DOHH2 (cell line): ENCODE measurements around the gene RHBDF2.

Experiments used
- H3F3A ChIP-seq: fragments of 200-600 bp; sonication (generic), shearing (Covaris generic); 2 replicates; pipeline ENCODE4 v1.6.0; 2016; ENCODE audit warnings: antibody characterized with exemption, mild to moderate bottlenecking; ENCODE audit not compliant: control insufficient read depth, insufficient read depth
- H3K27ac ChIP-seq: fragments of 200-600 bp; sonication (generic); 2 replicates; pipeline ENCODE4 v1.5.1; 2014; ENCODE audit warnings: low read depth, mild to moderate bottlenecking, low read length, moderate library complexity
- H3K27me3 ChIP-seq: fragments of 200-600 bp; sonication (generic); 2 replicates; pipeline ENCODE4 v1.6.1; 2014; ENCODE audit warnings: mild to moderate bottlenecking, low read length, mixed read lengths; ENCODE audit not compliant: control insufficient read depth
- H3K36me3 ChIP-seq: fragments of 200-600 bp; sonication (generic); 2 replicates; pipeline ENCODE4 v1.6.1; 2014; ENCODE audit warnings: mild to moderate bottlenecking, low read length, moderate library complexity, mixed read lengths; ENCODE audit not compliant: control insufficient read depth
- H3K4me1 ChIP-seq: fragments of 200-600 bp; sonication (generic); 2 replicates; pipeline ENCODE4 v1.6.1; 2014; ENCODE audit warnings: mild to moderate bottlenecking, low read length, mixed read lengths; ENCODE audit not compliant: control insufficient read depth
- H3K4me2 ChIP-seq: fragments of 200-600 bp; sonication (generic); 2 replicates; pipeline ENCODE4 v1.6.0; 2014; ENCODE audit warnings: mild to moderate bottlenecking, low read length, moderate library complexity
- H3K4me3 ChIP-seq: fragments of 200-600 bp; sonication (generic); 2 replicates; pipeline ENCODE4 v1.5.1; 2014; ENCODE audit warnings: mild to moderate bottlenecking, low read length, mixed read lengths
- H3K79me2 ChIP-seq: fragments of 200-600 bp; sonication (generic); 2 replicates; pipeline ENCODE4 v1.6.1; 2014; ENCODE audit warnings: mild to moderate bottlenecking, low read length, mixed read lengths; ENCODE audit not compliant: control insufficient read depth
- H3K9me2 ChIP-seq: fragments of 200-600 bp; sonication (generic); replicated peaks from 2 replicates; pipeline ENCODE4 v1.6.1; 2014; ENCODE audit warnings: mild to moderate bottlenecking, low read length, mixed read lengths; ENCODE audit not compliant: control insufficient read depth
- H3K9me3 ChIP-seq: fragments of 200-600 bp; sonication (generic); 2 replicates; pipeline ENCODE4 v1.6.1; 2014; ENCODE audit warnings: antibody characterized with exemption, low read length, mixed read lengths; ENCODE audit not compliant: control insufficient read depth, insufficient read depth
- H4K20me1 ChIP-seq: fragments of 200-600 bp; sonication (generic); 2 replicates; pipeline ENCODE4 v1.6.0; 2014; ENCODE audit warnings: low read depth, mild to moderate bottlenecking, antibody characterized with exemption, low read length, moderate library complexity; ENCODE audit not compliant: control insufficient read depth, insufficient read depth
- EZH2phosphoT487 ChIP-seq: fragments of 200-600 bp; sonication (generic); IDR thresholded peaks from 2 replicates; pipeline ENCODE4 v1.6.1; 2017; ENCODE audit warnings: borderline replicate concordance, mild to moderate bottlenecking, antibody characterized with exemption, low read length, moderate library complexity, mixed read lengths
- TF ChIP-seq, protein P1 (sequence below): fragments of 200-600 bp; sonication (generic); IDR thresholded peaks from one replicate; pipeline ENCODE4 v1.5.1; 2014; ENCODE audit warnings: antibody characterized with exemption, mild to moderate bottlenecking, low read depth, low read length; ENCODE audit not compliant: poor library complexity, severe bottlenecking

The RHBDF2 gene

DNA sequence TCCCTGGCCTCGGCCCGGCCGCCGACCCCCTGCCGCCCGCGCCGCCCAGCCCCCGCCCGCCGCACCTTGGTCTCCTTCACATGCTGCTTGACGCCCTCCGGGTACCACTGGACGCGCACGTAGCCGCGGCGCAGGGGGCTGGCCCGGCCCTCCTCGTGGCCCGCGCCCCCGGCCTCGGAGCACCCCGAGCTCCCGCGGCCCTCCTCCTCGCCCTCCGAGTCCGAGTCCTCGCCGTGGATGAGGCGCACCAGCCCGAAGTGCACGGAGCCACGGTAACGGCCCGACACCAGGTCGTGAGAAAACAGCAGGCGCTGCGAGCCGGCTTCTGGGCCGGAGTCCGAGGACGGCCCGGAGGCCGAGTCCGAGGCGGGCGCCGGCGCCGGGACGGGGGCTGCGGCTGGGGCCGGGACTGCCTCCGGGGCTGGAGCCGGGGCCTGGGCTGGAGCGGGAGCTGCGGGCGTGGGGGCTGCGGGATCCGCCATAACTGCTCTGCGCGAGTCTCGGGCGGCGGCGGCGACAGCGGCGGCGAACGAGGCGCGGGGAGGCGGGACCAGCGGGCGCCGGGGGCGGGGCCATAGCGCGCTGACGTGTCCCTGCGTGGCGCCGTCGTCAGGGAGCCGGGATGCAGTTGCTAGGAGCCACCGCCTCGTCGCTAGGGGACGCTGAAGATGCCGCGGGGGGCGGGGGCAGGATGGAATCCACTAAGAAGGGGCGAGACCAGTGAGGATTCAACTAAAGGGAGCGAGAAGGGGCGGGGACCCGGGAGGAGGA lies 48.4 kb downstream of the RHBDF2 start, which contains the start of gene UBE2O:
TSS of gene UBE2O (minus strand) at position 493 of the 771 bp plus-strand sequence. CDS start at position 482, 11 bp downstream.
- H3K27ac ChIP-seq: no peak within 1 kb of the TSS
- peaks cover 4% of the 10 kb centered on the region; the same call in 1 of the 2 replicates for H3F3A ChIP-seq
- H3K36me3 ChIP-seq: peaks cover 11% of the 10 kb centered on the region
- peaks cover 30% of the 10 kb centered on the region for H4K20me1 ChIP-seq
- H3K79me2 ChIP-seq: peaks cover 51% of the 10 kb centered on the region
- peak within 1 kb of the TSS; percentile 91 for H3K4me3 ChIP-seq
- H3K4me2 ChIP-seq: peak within 1 kb of the TSS; percentile 99
- H3K9me2 ChIP-seq: no peaks in the 10 kb centered on the region
- no peaks in the 10 kb centered on the region for H3K27me3 ChIP-seq
- no peaks in the 10 kb centered on the region for H3K9me3 ChIP-seq
- TF ChIP-seq, protein P1, sequence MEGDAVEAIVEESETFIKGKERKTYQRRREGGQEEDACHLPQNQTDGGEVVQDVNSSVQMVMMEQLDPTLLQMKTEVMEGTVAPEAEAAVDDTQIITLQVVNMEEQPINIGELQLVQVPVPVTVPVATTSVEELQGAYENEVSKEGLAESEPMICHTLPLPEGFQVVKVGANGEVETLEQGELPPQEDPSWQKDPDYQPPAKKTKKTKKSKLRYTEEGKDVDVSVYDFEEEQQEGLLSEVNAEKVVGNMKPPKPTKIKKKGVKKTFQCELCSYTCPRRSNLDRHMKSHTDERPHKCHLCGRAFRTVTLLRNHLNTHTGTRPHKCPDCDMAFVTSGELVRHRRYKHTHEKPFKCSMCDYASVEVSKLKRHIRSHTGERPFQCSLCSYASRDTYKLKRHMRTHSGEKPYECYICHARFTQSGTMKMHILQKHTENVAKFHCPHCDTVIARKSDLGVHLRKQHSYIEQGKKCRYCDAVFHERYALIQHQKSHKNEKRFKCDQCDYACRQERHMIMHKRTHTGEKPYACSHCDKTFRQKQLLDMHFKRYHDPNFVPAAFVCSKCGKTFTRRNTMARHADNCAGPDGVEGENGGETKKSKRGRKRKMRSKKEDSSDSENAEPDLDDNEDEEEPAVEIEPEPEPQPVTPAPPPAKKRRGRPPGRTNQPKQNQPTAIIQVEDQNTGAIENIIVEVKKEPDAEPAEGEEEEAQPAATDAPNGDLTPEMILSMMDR: peak; percentile 65
- TF ChIP-seq EZH2phosphoT487: no peak
- H3K4me1 ChIP-seq: peaks cover 41% of the 10 kb centered on the region

DNA sequence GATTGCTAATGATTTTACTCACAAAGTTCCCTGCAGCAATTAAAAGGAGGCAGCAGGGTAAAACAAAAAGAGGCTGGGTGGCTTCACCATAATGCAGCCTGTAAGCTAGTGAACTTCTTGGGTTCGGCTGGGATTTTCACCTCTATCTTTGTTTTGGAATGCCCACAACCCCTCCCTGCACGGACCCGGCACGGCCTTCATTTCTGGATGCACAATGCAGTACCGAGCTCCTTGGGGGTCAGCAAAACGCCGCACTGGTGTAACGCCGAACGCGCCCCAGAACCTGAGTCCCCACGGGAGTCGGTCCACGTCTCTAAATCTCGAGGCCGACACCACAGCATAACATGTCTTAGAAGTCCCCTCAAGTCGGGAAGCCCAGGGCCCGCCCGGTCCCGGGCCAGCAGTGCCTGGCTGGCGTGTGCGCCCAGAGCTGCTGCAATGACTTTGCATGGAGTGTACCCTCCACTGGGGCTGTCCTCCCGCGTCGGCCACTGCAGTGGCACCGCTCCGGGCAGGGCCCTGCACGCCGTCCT lies 49.0 kb downstream of the RHBDF2 start:
- H4K20me1 ChIP-seq: peaks cover 33% of the 10 kb centered on the region
- H3K27ac ChIP-seq: no peak overlapping the region
- peaks cover 11% of the 10 kb centered on the region for H3K36me3 ChIP-seq
- peaks cover 47% of the 10 kb centered on the region for H3K4me1 ChIP-seq
- H3K4me2 ChIP-seq: peak overlapping the region; percentile 99
- TF ChIP-seq, protein P1: no peak
- TF ChIP-seq EZH2phosphoT487: no peak
- H3K4me3 ChIP-seq: peak overlapping the region; percentile 91
- H3K27me3 ChIP-seq: no peaks in the 10 kb centered on the region
- peaks cover 57% of the 10 kb centered on the region for H3K79me2 ChIP-seq
- no peaks in the 10 kb centered on the region for H3K9me3 ChIP-seq
- H3K9me2 ChIP-seq: no peaks in the 10 kb centered on the region
- H3F3A ChIP-seq: peaks cover 4% of the 10 kb centered on the region; the same call in 1 of the 2 replicates

DNA sequence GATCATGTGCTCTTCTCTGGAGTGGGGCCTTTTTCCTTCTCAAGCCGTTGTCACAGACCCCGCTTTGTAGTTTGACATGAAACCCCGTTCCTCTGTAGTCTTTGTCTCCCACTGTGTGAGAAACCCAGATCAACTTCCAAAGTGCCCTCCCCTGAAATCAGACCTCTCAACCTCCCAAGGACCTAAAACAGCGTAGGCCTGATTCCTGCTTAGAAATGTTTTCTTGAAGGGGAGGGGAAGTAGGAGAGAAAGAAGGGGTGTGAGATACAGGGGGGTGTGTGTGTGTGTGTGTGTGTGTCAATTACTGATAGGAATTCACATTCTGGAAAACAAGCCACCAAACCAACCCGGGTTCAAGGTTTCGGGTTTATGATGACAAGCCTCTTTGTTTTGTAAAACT lies 49.7 kb downstream of the RHBDF2 start:
- Histone ChIP-seq H3K36me3 (peaks cover 11% of the 10 kb centered on the region), H3K27ac (0 out of 2 replicates have a peak overlapping the region, but pooled peaks have one; percentile 17), H3F3A (peaks cover 8% of the 10 kb centered on the region; the same call in 1 of the 2 replicates), H3K27me3 (no peaks in the 10 kb centered on the region), H3K9me3 (no peaks in the 10 kb centered on the region), H4K20me1 (peaks cover 37% of the 10 kb centered on the region), H3K4me1 (peaks cover 54% of the 10 kb centered on the region), H3K79me2 (peaks cover 64% of the 10 kb centered on the region), H3K4me2 (peak overlapping the region; percentile 99), H3K9me2 (no peaks in the 10 kb centered on the region), H3K4me3 (peak overlapping the region; percentile 91)
- TF ChIP-seq EZH2phosphoT487: no peak
- TF ChIP-seq, protein P1: no peak
